Endothelial cell of umbilical vein (primary cell): ENCODE results near the gene PTH1R. TPM values are rescaled to one million over a fixed set of nuclear protein-coding genes. Genes with fewer than 3 reads are reported as not detected.

ENCODE experiments used
- BruUV-seq: library from RNA; stranded (reverse); fragments of 400-500 nt; replicated peaks from 2 replicates; lab custom pipeline; 2021; lab: Mats Ljungman, UMichigan
- CTCF ChIA-PET: fragments of 300-600, 350-600 bp; sonication (Branson Sonifier 250); formaldehyde crosslinking; loops from one replicate; lab custom pipeline; 2021; ENCODE audit warnings: antibody characterized with exemption, inconsistent platforms; lab: Charles Lee
- POLR2A ChIA-PET: fragments of 300-600, 350-600 bp; sonication (Branson Sonifier 250); formaldehyde crosslinking; loops from one replicate; lab custom pipeline; 2021; ENCODE audit warnings: antibody characterized with exemption, inconsistent platforms; lab: Charles Lee
- DNase-seq: peaks from one replicate; pipeline ENCODE4 v3.0.0-alpha.2; 2011; ENCODE audit warnings: low read depth, low spot score
- FAIRE-seq: peaks from 2 replicates; lab custom pipeline; 2011; peaks lifted over from hg19 to GRCh38; lab: Jason Lieb, UNC
- H2AFZ ChIP-seq: 2 replicates; pipeline ENCODE4 v1.6.0; 2012; ENCODE audit warnings: low read depth, low read length, control low read depth, inconsistent platforms
- H3K27ac ChIP-seq: 2 replicates; pipeline ENCODE4 v1.5.1; 2011; ENCODE audit warnings: low read depth, mild to moderate bottlenecking, control low read depth, low read length, moderate library complexity; ENCODE audit not compliant: insufficient read depth
- H3K27me3 ChIP-seq, 2 experiments: 2 replicates each; pipeline versions ENCODE4 v1.6.0 to v1.6.1; 2011; ENCODE audit warnings: low read length in 2 of 2, mixed read lengths in 1 of 2; ENCODE audit not compliant: control insufficient read depth in 2 of 2, insufficient read depth in 2 of 2
- H3K36me3 ChIP-seq, 2 experiments: 2 replicates in 1 of 2; 3 replicates in 1 of 2; pipeline ENCODE4 v1.5.1; 2011; ENCODE audit warnings: low read length in 2 of 2, mild to moderate bottlenecking in 1 of 2, moderate library complexity in 1 of 2; ENCODE audit not compliant: control insufficient read depth in 2 of 2, insufficient read depth in 2 of 2; ENCODE audit errors: extremely low read depth in 1 of 2
- H3K4me1 ChIP-seq: 3 replicates; pipeline ENCODE4 v1.5.1; 2011; ENCODE audit warnings: mild to moderate bottlenecking, low read length; ENCODE audit not compliant: control insufficient read depth, insufficient read depth; ENCODE audit errors: extremely low read depth
- H3K4me2 ChIP-seq: 2 replicates; pipeline ENCODE4 v1.6.1; 2011; ENCODE audit warnings: low read length, control low read depth, mixed read lengths; ENCODE audit not compliant: insufficient read depth
- H3K4me3 ChIP-seq, 3 experiments: fragments of 200-600 bp in 1 of 3; sonication (generic), shearing (Covaris generic) in 1 of 3; replicated peaks in 1 of 3; 2 replicates each; pipeline ENCODE4 v1.5.1; 2011 to 2016; ENCODE audit warnings: control low read depth in 3 of 3, low read length in 3 of 3, mild to moderate bottlenecking in 2 of 3, inconsistent platforms in 1 of 3, low read depth in 1 of 3, moderate library complexity in 1 of 3; ENCODE audit not compliant: insufficient read depth in 1 of 3
- H3K79me2 ChIP-seq: 2 replicates; pipeline ENCODE4 v1.6.0; 2012; ENCODE audit warnings: low read length, inconsistent platforms; ENCODE audit not compliant: control insufficient read depth, insufficient read depth
- H3K9ac ChIP-seq: replicated peaks from 2 replicates; pipeline ENCODE3; 2011; ENCODE audit warnings: low read length, control low read depth; ENCODE audit not compliant: insufficient read depth; ENCODE audit errors: extremely low read depth
- H3K9me1 ChIP-seq: replicated peaks from 3 replicates; pipeline ENCODE4 v1.6.0; 2011; ENCODE audit warnings: mild to moderate bottlenecking, low read length; ENCODE audit not compliant: control insufficient read depth, insufficient read depth; ENCODE audit errors: extremely low read depth
- H3K9me3 ChIP-seq: replicated peaks from 2 replicates; pipeline ENCODE4 v1.5.1; 2012; ENCODE audit warnings: low read length, inconsistent platforms; ENCODE audit not compliant: control insufficient read depth, insufficient read depth
- H4K20me1 ChIP-seq: replicated peaks from 2 replicates; pipeline ENCODE3; 2011; ENCODE audit warnings: mild to moderate bottlenecking, low read length; ENCODE audit not compliant: control insufficient read depth, insufficient read depth; ENCODE audit errors: extremely low read depth
- EZH2 ChIP-seq: IDR thresholded peaks from 2 replicates; pipeline ENCODE4 v1.6.1; 2012; ENCODE audit warnings: borderline replicate concordance, low read depth, mild to moderate bottlenecking, moderate library complexity, low read length, inconsistent platforms; ENCODE audit not compliant: severe bottlenecking
- FOS ChIP-seq: IDR thresholded peaks from 2 replicates; pipeline ENCODE4 v1.6.1; 2011; ENCODE audit warnings: mild to moderate bottlenecking, low read length, moderate library complexity, borderline replicate concordance; ENCODE audit not compliant: insufficient read depth
- GATA2 ChIP-seq: IDR thresholded peaks from 2 replicates; pipeline ENCODE4 v1.7.0; 2011; ENCODE audit warnings: low read depth, mild to moderate bottlenecking, moderate library complexity, mixed read lengths, low read length; ENCODE audit not compliant: insufficient read length, insufficient read depth
- JUN ChIP-seq: IDR thresholded peaks from 2 replicates; pipeline ENCODE4 v1.6.1; 2011; ENCODE audit warnings: borderline replicate concordance, low read depth; ENCODE audit not compliant: insufficient read length, insufficient read depth
- MYC ChIP-seq: IDR thresholded peaks from one replicate; pipeline ENCODE4 v1.6.1; 2011; ENCODE audit warnings: mild to moderate bottlenecking, low read depth, low read length
- POLR2A ChIP-seq: IDR thresholded peaks from 2 replicates; pipeline ENCODE4 v1.6.1; 2012; ENCODE audit warnings: low read depth, mild to moderate bottlenecking, control low read depth, low read length
- POLR2AphosphoS5 ChIP-seq: IDR thresholded peaks from 2 replicates; pipeline ENCODE4 v1.6.1; 2012; ENCODE audit warnings: low read depth, mild to moderate bottlenecking, control low read depth, low read length, moderate library complexity; ENCODE audit not compliant: insufficient read depth
- dilution Hi-C: fragments of 300-500 bp; cut with MboI; formaldehyde crosslinking; loops from one replicate; pipeline ENCODE4 v1.15.0; 2019; ENCODE audit warnings: low sequenced_read_pairs; ENCODE audit not compliant: extremely low pct_ligation_motif_present
- intact Hi-C: fragments of 100-400 bp; cut with micrococcal nuclease; formaldehyde crosslinking; loops from one replicate; pipeline ENCODE4 v1.10.0; 2022
- polyA plus RNA-seq, 4 experiments: library from polyadenylated mRNA; depleted of rRNA in 3 of 4; stranded (reverse) in 3 of 4; unstranded in 1 of 4; fragments of >200 nt; gene quantifications; 2 replicates each; pipeline versions ENCODE4 v1.2.1 to v1.2.3, GENCODE V29; 2011 to 2012; ENCODE audit warnings: missing spikeins in 1 of 4
- total RNA-seq: library from RNA; stranded (reverse); gene quantifications from 2 replicates; pipeline ENCODE4 v1.2.3, GENCODE V29; 2021
- TF ChIP-seq, protein P1 (sequence below): IDR thresholded peaks from 2 replicates; pipeline ENCODE4 v1.6.1; 2011; ENCODE audit not compliant: insufficient read depth, insufficient read length
- TF ChIP-seq, protein P2 (sequence below), 2 donors: IDR thresholded peaks; 1 replicate in 1 of 2; 2 replicates in 1 of 2; pipeline ENCODE4 v1.5.1; 2011; ENCODE audit warnings: low read length in 2 of 2, mild to moderate bottlenecking in 2 of 2, moderate library complexity in 2 of 2, control low read depth in 1 of 2, inconsistent platforms in 1 of 2, low read depth in 1 of 2; ENCODE audit not compliant: insufficient read depth in 1 of 2; ENCODE audit errors: extremely low read depth in 1 of 2

PTH1R gene
- total and polyA plus RNA-seq, 2 donors (not counting 3 experiments of a cell fraction or from before 2014, with no cell fraction given): 0.08 to 0.46 TPM

DNA sequence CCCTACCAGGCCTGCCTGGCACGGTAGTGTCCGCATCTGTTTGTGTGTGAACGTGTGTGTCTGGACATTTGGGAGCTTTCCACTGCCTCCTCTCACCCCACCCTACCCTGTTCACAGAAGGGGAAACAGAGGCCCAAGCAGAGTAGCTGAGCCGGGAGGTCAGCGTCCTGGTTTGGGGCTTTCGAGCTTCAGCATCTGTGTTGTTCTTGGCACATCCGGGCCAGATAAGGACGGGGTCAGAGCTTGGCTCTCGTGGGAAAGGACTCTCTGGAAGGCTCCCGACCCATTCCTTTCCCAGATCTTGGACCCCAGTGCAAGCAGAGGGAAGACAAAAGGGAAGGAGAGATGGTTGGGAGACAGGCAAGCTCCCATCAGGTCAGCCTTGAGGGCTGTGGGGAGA lies 6.3 kb upstream of the PTH1R start:
- Histone ChIP-seq H3K4me1 (no peaks in the 10 kb centered on the region), H3K9ac (no peak overlapping the region), H3K4me3 (no peak overlapping the region), H3K79me2 (no peaks in the 10 kb centered on the region), H3K9me3 (no peaks in the 10 kb centered on the region), H4K20me1 (no peaks in the 10 kb centered on the region), H3K9me1 (no peaks in the 10 kb centered on the region), H3K36me3 (no peaks in the 10 kb centered on the region), H2AFZ (no peak overlapping the region), H3K4me2 (no peak overlapping the region), H3K27me3 (peaks cover 0 to 4% of the 10 kb centered on the region in 2 experiments), H3K27ac (no peak overlapping the region)
- dilution Hi-C loops: no loop called here
- intact Hi-C loops: no loop called here
- POLR2A ChIA-PET: no interaction called here
- CTCF ChIA-PET: interaction anchor here (1.1 to 4.0 kb wide), 5 partner anchors 8 to 38 kb away, joined by 3 to 22 read pairs (median 4); partner anchors contain the start of gene MYL3
- TF ChIP-seq POLR2AphosphoS5: no peak
- TF ChIP-seq EZH2: no peak
- no peak for TF ChIP-seq JUN
- no peak for TF ChIP-seq GATA2
- no peak for TF ChIP-seq POLR2A
- TF ChIP-seq MYC: no peak
- no peak for TF ChIP-seq FOS
- TF ChIP-seq, protein P1, sequence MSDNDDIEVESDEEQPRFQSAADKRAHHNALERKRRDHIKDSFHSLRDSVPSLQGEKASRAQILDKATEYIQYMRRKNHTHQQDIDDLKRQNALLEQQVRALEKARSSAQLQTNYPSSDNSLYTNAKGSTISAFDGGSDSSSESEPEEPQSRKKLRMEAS: no peak
- TF ChIP-seq, protein P2, sequence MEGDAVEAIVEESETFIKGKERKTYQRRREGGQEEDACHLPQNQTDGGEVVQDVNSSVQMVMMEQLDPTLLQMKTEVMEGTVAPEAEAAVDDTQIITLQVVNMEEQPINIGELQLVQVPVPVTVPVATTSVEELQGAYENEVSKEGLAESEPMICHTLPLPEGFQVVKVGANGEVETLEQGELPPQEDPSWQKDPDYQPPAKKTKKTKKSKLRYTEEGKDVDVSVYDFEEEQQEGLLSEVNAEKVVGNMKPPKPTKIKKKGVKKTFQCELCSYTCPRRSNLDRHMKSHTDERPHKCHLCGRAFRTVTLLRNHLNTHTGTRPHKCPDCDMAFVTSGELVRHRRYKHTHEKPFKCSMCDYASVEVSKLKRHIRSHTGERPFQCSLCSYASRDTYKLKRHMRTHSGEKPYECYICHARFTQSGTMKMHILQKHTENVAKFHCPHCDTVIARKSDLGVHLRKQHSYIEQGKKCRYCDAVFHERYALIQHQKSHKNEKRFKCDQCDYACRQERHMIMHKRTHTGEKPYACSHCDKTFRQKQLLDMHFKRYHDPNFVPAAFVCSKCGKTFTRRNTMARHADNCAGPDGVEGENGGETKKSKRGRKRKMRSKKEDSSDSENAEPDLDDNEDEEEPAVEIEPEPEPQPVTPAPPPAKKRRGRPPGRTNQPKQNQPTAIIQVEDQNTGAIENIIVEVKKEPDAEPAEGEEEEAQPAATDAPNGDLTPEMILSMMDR (IDR thresholded peaks at IDR 0.05; ENCODE audit: extremely low read depth in 1 of 2, insufficient read depth in 1 of 2, low read depth in 1 of 2, low read length in 2 of 2): no peak
- no TSS peak for BruUV-seq
- no peak for FAIRE-seq
- DNase-seq: peak; percentile 65
